ENCODE results near the gene TRPM2.

- TF ChIP-seq POLR2A (IDR thresholded peaks at IDR 0.05) = no peak
- no peak for TF ChIP-seq CTCF (IDR thresholded peaks at IDR 0.05)
Measured at GRCh38 chr21:44458971-44459711, 105.7 kb downstream of the TRPM2 start.
